ENCODE results near the gene CMSS1.

GRCh38 chr3:100213891-100214573 is 396.4 kb downstream of the CMSS1 start:
- TF ChIP-seq CTCF (IDR thresholded peaks at IDR 0.05) (no peak), EP300 (IDR thresholded peaks at IDR 0.05) (no peak), POLR2A (IDR thresholded peaks at IDR 0.05; ENCODE audit: low read length) (no peak), HDAC2 (IDR thresholded peaks at IDR 0.05) (no peak), POLR2AphosphoS2 (conservative IDR thresholded peaks at IDR 0.05; ENCODE audit: low read length) (no peak), HOXA7 (CRISPR knock-in tag; IDR thresholded peaks at IDR 0.05) (no peak)

Measured in A549 (cell line).